ENCODE results near the gene ZDHHC7. TPM values are rescaled to one million over a fixed set of nuclear protein-coding genes. Genes with fewer than 3 reads are reported as not detected.

Gene ZDHHC7
- total and polyA plus RNA-seq, 4 donors, result 30.3 to 48.1 (median 40.3) TPM

DNA sequence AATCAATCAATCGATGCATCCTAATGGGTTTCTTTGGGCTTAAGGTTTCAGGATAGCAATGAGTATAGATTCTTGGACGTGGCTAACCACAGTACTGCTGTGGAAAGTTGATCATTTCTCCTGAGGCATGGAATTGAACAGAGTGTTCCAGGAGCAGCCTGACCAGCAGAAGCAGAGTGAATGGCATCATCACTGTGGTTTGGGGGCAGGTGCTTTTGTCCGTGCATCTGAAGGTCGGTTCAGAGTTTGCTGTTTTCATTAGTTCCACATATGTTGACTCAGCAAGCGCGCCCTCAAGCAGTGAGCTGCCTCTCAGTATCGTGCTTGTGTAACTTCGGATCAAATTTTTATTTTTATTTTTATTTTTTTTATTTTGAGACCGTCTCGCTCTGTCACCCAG, 41.2 kb upstream of the ZDHHC7 start:
- H3K27me3 ChIP-seq (ENCODE audit: control insufficient read depth, insufficient read depth, low read length), result no peaks in the 10 kb centered on the region
- no peak for DNase-seq (ENCODE audit: low read depth in 4 of 6, low spot score in 6 of 6)
- peaks cover 11% of the 10 kb centered on the region for H3K36me3 ChIP-seq (ENCODE audit: control insufficient read depth, insufficient read depth, low read length)
- 91% methylated on average over 4 of the region's 10 CpGs for WGBS (ENCODE audit: insufficient coverage)
- no peak overlapping the region for H3K4me3 ChIP-seq (ENCODE audit: low read depth, low read length)
- H3K27ac ChIP-seq (ENCODE audit: low read depth, low read length), result no peak overlapping the region
- no peaks in the 10 kb centered on the region for H3K9me3 ChIP-seq (ENCODE audit: control insufficient read depth, insufficient read depth, low read length)
- H3K4me1 ChIP-seq (ENCODE audit: control insufficient read depth, insufficient read depth, low read length), result peaks cover 36% of the 10 kb centered on the region

DNA sequence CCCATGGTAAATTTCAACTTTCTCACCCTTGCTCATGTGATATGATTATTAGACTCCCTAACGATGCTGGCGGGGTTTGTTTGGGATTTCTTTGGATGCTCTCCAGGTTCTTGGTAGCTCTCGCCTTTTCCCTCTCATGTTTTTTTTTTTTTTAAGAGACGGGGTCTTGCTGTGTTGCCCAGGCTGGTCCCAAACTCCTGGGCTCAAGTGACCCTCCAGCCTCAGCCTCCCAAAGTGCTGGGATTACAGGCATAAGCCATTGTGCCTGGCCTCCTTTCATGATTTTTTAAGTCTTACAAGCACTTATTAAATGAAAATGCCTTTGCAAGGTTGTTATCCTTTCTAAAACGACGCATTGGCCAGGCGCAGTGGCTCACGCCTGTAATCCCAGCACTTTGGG, 40.3 kb upstream of the ZDHHC7 start:
- Histone ChIP-seq H3K27ac (ENCODE audit: low read depth, low read length) (no peak overlapping the region), H3K27me3 (ENCODE audit: control insufficient read depth, insufficient read depth, low read length) (no peaks in the 10 kb centered on the region), H3K9me3 (ENCODE audit: control insufficient read depth, insufficient read depth, low read length) (no peaks in the 10 kb centered on the region), H3K36me3 (ENCODE audit: control insufficient read depth, insufficient read depth, low read length) (peaks cover 11% of the 10 kb centered on the region), H3K4me3 (ENCODE audit: low read depth, low read length) (no peak overlapping the region), H3K4me1 (ENCODE audit: control insufficient read depth, insufficient read depth, low read length) (peaks cover 28% of the 10 kb centered on the region)
- 100% methylated on average over 1 of the region's 8 CpGs for WGBS (ENCODE audit: insufficient coverage)
- DNase-seq (ENCODE audit: low read depth in 4 of 6, low spot score in 6 of 6), result no peak

GRCh38 chr16:85051067-85051581, 39.8 kb upstream of the ZDHHC7 start:
- Histone ChIP-seq H3K4me1 (ENCODE audit: control insufficient read depth, insufficient read depth, low read length) (peaks cover 22% of the 10 kb centered on the region), H3K36me3 (ENCODE audit: control insufficient read depth, insufficient read depth, low read length) (peaks cover 8% of the 10 kb centered on the region), H3K9me3 (ENCODE audit: control insufficient read depth, insufficient read depth, low read length) (no peaks in the 10 kb centered on the region), H3K27ac (ENCODE audit: low read depth, low read length) (no peak overlapping the region), H3K27me3 (ENCODE audit: control insufficient read depth, insufficient read depth, low read length) (no peaks in the 10 kb centered on the region), H3K4me3 (ENCODE audit: low read depth, low read length) (no peak overlapping the region)
- DNase-seq (ENCODE audit: low read depth in 4 of 6, low spot score in 6 of 6), result peak in 1 of 6 donors; percentile 68
- WGBS (ENCODE audit: insufficient coverage), result 86% methylated on average over 7 of the region's 8 CpGs

- peak in 1 of 6 donors; percentile 60 for DNase-seq (ENCODE audit: low read depth in 4 of 6, low spot score in 6 of 6)
- whole genome bisulfite sequencing (ENCODE audit: insufficient coverage), result 64% methylated on average over 9 of the region's 15 CpGs
- H3K27me3 ChIP-seq (ENCODE audit: control insufficient read depth, insufficient read depth, low read length), result no peaks in the 10 kb centered on the region
- peaks cover 6% of the 10 kb centered on the region for H3K36me3 ChIP-seq (ENCODE audit: control insufficient read depth, insufficient read depth, low read length)
- H3K4me3 ChIP-seq (ENCODE audit: low read depth, low read length), result no peak overlapping the region
- H3K9me3 ChIP-seq (ENCODE audit: control insufficient read depth, insufficient read depth, low read length), result no peaks in the 10 kb centered on the region
- H3K27ac ChIP-seq (ENCODE audit: low read depth, low read length), result no peak overlapping the region
- peaks cover 11% of the 10 kb centered on the region for H3K4me1 ChIP-seq (ENCODE audit: control insufficient read depth, insufficient read depth, low read length)
Observed at GRCh38 chr16:85049706-85050305, 38.5 kb upstream of the ZDHHC7 start.

GRCh38 chr16:85048921-85049562, 37.7 kb upstream of the ZDHHC7 start:
- DNase-seq (ENCODE audit: low read depth in 4 of 6, low spot score in 6 of 6), result peak in 1 of 6 donors; percentile 10
- H3K4me3 ChIP-seq (ENCODE audit: low read depth, low read length), result no peak overlapping the region
- 75% methylated on average over 7 of the region's 17 CpGs for WGBS (ENCODE audit: insufficient coverage)
- peaks cover 8% of the 10 kb centered on the region for H3K4me1 ChIP-seq (ENCODE audit: control insufficient read depth, insufficient read depth, low read length)
- H3K9me3 ChIP-seq (ENCODE audit: control insufficient read depth, insufficient read depth, low read length), result no peaks in the 10 kb centered on the region
- peaks cover 6% of the 10 kb centered on the region for H3K36me3 ChIP-seq (ENCODE audit: control insufficient read depth, insufficient read depth, low read length)
- H3K27me3 ChIP-seq (ENCODE audit: control insufficient read depth, insufficient read depth, low read length), result no peaks in the 10 kb centered on the region
- no peak overlapping the region for H3K27ac ChIP-seq (ENCODE audit: low read depth, low read length)

- H3K27ac ChIP-seq (ENCODE audit: low read depth, low read length), result no peak overlapping the region
- DNase-seq (ENCODE audit: low read depth in 4 of 6, low spot score in 6 of 6), result no peak
- H3K9me3 ChIP-seq (ENCODE audit: control insufficient read depth, insufficient read depth, low read length), result no peaks in the 10 kb centered on the region
- peaks cover 6% of the 10 kb centered on the region for H3K36me3 ChIP-seq (ENCODE audit: control insufficient read depth, insufficient read depth, low read length)
- no peaks in the 10 kb centered on the region for H3K27me3 ChIP-seq (ENCODE audit: control insufficient read depth, insufficient read depth, low read length)
- H3K4me1 ChIP-seq (ENCODE audit: control insufficient read depth, insufficient read depth, low read length), result peaks cover 8% of the 10 kb centered on the region
- no peak overlapping the region for H3K4me3 ChIP-seq (ENCODE audit: low read depth, low read length)
- WGBS (ENCODE audit: insufficient coverage), result 90% methylated on average over 1 of the region's 11 CpGs
Observed at GRCh38 chr16:85047867-85048455, 36.6 kb upstream of the ZDHHC7 start.

GRCh38 chr16:85046931-85047866, 35.9 kb upstream of the ZDHHC7 start:
- Histone ChIP-seq H3K9me3 (ENCODE audit: control insufficient read depth, insufficient read depth, low read length) (no peaks in the 10 kb centered on the region), H3K4me1 (ENCODE audit: control insufficient read depth, insufficient read depth, low read length) (peaks cover 8% of the 10 kb centered on the region), H3K4me3 (ENCODE audit: low read depth, low read length) (no peak overlapping the region), H3K36me3 (ENCODE audit: control insufficient read depth, insufficient read depth, low read length) (peaks cover 6% of the 10 kb centered on the region), H3K27ac (ENCODE audit: low read depth, low read length) (no peak overlapping the region), H3K27me3 (ENCODE audit: control insufficient read depth, insufficient read depth, low read length) (no peaks in the 10 kb centered on the region)
- DNase-seq (ENCODE audit: low read depth in 4 of 6, low spot score in 6 of 6), result no peak
- WGBS (ENCODE audit: insufficient coverage), result 79% methylated on average over 20 of the region's 20 CpGs

GRCh38 chr16:85046472-85046916, 35.2 kb upstream of the ZDHHC7 start:
- peaks cover 12% of the 10 kb centered on the region for H3K4me1 ChIP-seq (ENCODE audit: control insufficient read depth, insufficient read depth, low read length)
- H3K27me3 ChIP-seq (ENCODE audit: control insufficient read depth, insufficient read depth, low read length), result no peaks in the 10 kb centered on the region
- no peak overlapping the region for H3K27ac ChIP-seq (ENCODE audit: low read depth, low read length)
- H3K9me3 ChIP-seq (ENCODE audit: control insufficient read depth, insufficient read depth, low read length), result no peaks in the 10 kb centered on the region
- H3K36me3 ChIP-seq (ENCODE audit: control insufficient read depth, insufficient read depth, low read length), result peaks cover 6% of the 10 kb centered on the region
- WGBS (ENCODE audit: insufficient coverage), result 87% methylated on average over 4 of the region's 8 CpGs
- no peak for DNase-seq (ENCODE audit: low read depth in 4 of 6, low spot score in 6 of 6)
- no peak overlapping the region for H3K4me3 ChIP-seq (ENCODE audit: low read depth, low read length)
